A549 (cell line): ENCODE data around the gene ATP5PB. TPM values are rescaled to one million over a fixed set of nuclear protein-coding genes. Genes with fewer than 3 reads are reported as not detected.

Experiments used
- ATAC-seq, 2 experiments: fragments of 200-7000 bp in 1 of 2; fragments of >200 bp in 1 of 2; cut with Nextera tagmentation in 1 of 2; cut with Tn5 transposase in 1 of 2; 3 replicates each; pipeline versions ENCODE4 v1.8.0 to v1.9.1; 2018 to 2020; ENCODE audit warnings: mild to moderate bottlenecking in 1 of 2, moderate library complexity in 1 of 2
- CTCF ChIA-PET: fragments of 300-600 bp; sonication (Branson Sonifier 250); formaldehyde crosslinking; extraction: SDS; loops from one replicate; lab custom pipeline; 2021; ENCODE audit warnings: antibody characterized with exemption, inconsistent platforms; lab: Yijun Ruan, JAX
- POLR2A ChIA-PET: fragments of 350-600 bp; formaldehyde crosslinking; extraction: SDS; loops from one replicate; lab custom pipeline; 2021; ENCODE audit warnings: antibody characterized with exemption, inconsistent platforms; lab: Yijun Ruan, JAX
- DNase-seq, 2 experiments: peaks; one replicate each; pipeline versions ENCODE4 v3.0.0 to v3.0.0-alpha.2; 2011 to 2016; ENCODE audit warnings: low read depth in 1 of 2, low spot score in 1 of 2
- FAIRE-seq: peaks from 2 replicates; lab custom pipeline; 2011; peaks lifted over from hg19 to GRCh38; lab: Jason Lieb, UNC
- H3K27ac ChIP-seq, 2 experiments: fragments of >200 bp; sonication (Bioruptor Twin); formaldehyde crosslinking; 3 replicates each; pipeline ENCODE4 v1.5.1; 2016 to 2017
- H3K4me1 ChIP-seq: fragments of >200 bp; sonication (Bioruptor Twin); formaldehyde crosslinking; 3 replicates; pipeline ENCODE4 v1.6.1; 2016
- H3K4me2 ChIP-seq: fragments of >200 bp; sonication (Bioruptor Twin); formaldehyde crosslinking; 3 replicates; pipeline ENCODE4 v1.6.1; 2016
- H3K4me3 ChIP-seq: fragments of >200 bp; sonication (Bioruptor Twin); formaldehyde crosslinking; 3 replicates; pipeline ENCODE4 v1.5.1; 2016
- H3K9me3 ChIP-seq: fragments of >200 bp; sonication (Bioruptor Twin); formaldehyde crosslinking; 3 replicates; pipeline ENCODE4 v1.6.1; 2016
- CBX2 ChIP-seq: fragments of 200-600 bp; sonication (generic); IDR thresholded peaks from 2 replicates; pipeline ENCODE4 v1.6.1; 2016; ENCODE audit warnings: low read depth, mild to moderate bottlenecking, borderline replicate concordance
- CHD2 ChIP-seq: fragments of 150-350 bp; IDR thresholded peaks from 2 replicates; pipeline ENCODE4 v1.6.1; 2014; ENCODE audit warnings: low read length; ENCODE audit not compliant: partially characterized antibody
- ELK1 ChIP-seq: fragments of 150-350 bp; IDR thresholded peaks from 2 replicates; pipeline ENCODE4 v1.6.1; 2014; ENCODE audit warnings: low read depth, mild to moderate bottlenecking, low read length
- EP300 ChIP-seq, 2 experiments: fragments of >200 bp; sonication (Bioruptor Twin); formaldehyde crosslinking; IDR thresholded peaks; 2 replicates in 1 of 2; 3 replicates in 1 of 2; pipeline ENCODE4 v1.6.1; 2016 to 2017
- FOSB ChIP-seq: fragments of 250-450 bp; sonication (Bioruptor Pico); IDR thresholded peaks from 2 replicates; pipeline ENCODE4 v1.5.0; 2020; ENCODE audit warnings: mild to moderate bottlenecking, moderate library complexity
- FOSL2 ChIP-seq, 2 experiments: fragments of 450-650 bp in 1 of 2; fragments of >200 bp in 1 of 2; sonication (Bioruptor Twin) in 1 of 2; formaldehyde crosslinking; IDR thresholded peaks; 2 replicates each; pipeline versions ENCODE4 v1.5.0 to v1.6.1; 2016 to 2020; ENCODE audit warnings: mild to moderate bottlenecking in 1 of 2, moderate library complexity in 1 of 2
- HDAC2 ChIP-seq: fragments of 200-600 bp; sonication (generic); IDR thresholded peaks from 2 replicates; pipeline ENCODE4 v1.6.1; 2016
- HES2 ChIP-seq: fragments of >200 bp; sonication (Bioruptor Twin); formaldehyde crosslinking; IDR thresholded peaks from 2 replicates; pipeline ENCODE4 v1.6.1; 2016
- HMGXB4 ChIP-seq: fragments of 250-450 bp; sonication (Bioruptor Pico); IDR thresholded peaks from 2 replicates; pipeline ENCODE4 v1.5.0; 2021; ENCODE audit warnings: mild to moderate bottlenecking, moderate library complexity, borderline replicate concordance
- JUNB ChIP-seq: fragments of >200 bp; sonication (Bioruptor Twin); formaldehyde crosslinking; IDR thresholded peaks from 2 replicates; pipeline ENCODE4 v1.6.1; 2016
- MAFK ChIP-seq: fragments of 450-650 bp; IDR thresholded peaks from 2 replicates; pipeline ENCODE4 v1.6.1; 2014; ENCODE audit not compliant: partially characterized antibody
- MYC ChIP-seq: IDR thresholded peaks from 2 replicates; pipeline ENCODE4 v1.6.1; 2012; ENCODE audit warnings: mild to moderate bottlenecking, inconsistent platforms, low read length, improper control_type of control experiment, borderline replicate concordance
- NR3C1 ChIP-seq: fragments of >200 bp; sonication (Bioruptor Twin); formaldehyde crosslinking; IDR thresholded peaks from 3 replicates; pipeline ENCODE4 v1.6.1; 2017
- PHF8 ChIP-seq: fragments of 200-600 bp; sonication (generic); IDR thresholded peaks from 2 replicates; pipeline ENCODE4 v1.6.1; 2016; ENCODE audit warnings: low read depth, mild to moderate bottlenecking, antibody characterized with exemption, moderate library complexity, borderline replicate concordance
- POLR2A ChIP-seq: IDR thresholded peaks from 2 replicates; pipeline ENCODE4 v1.6.1; 2012; ENCODE audit warnings: mild to moderate bottlenecking, low read length
- RAD21 ChIP-seq, 2 experiments: fragments of >200 bp in 1 of 2; sonication (Bioruptor Twin) in 1 of 2; formaldehyde crosslinking in 1 of 2; IDR thresholded peaks in 1 of 2; conservative IDR thresholded peaks in 1 of 2; 2 replicates in 1 of 2; 3 replicates in 1 of 2; pipeline ENCODE4 v1.6.1; 2012 to 2018; ENCODE audit warnings: inconsistent platforms in 1 of 2
- RARB ChIP-seq: fragments of 250-450 bp; sonication (Bioruptor Pico); IDR thresholded peaks from 2 replicates; pipeline ENCODE4 v1.8.0; 2021; ENCODE audit warnings: mild to moderate bottlenecking, moderate library complexity
- RFX5 ChIP-seq: fragments of 450-650 bp; IDR thresholded peaks from 2 replicates; pipeline ENCODE4 v1.7.1; 2014; ENCODE audit warnings: antibody characterized with exemption, mild to moderate bottlenecking, moderate library complexity
- SMC3 ChIP-seq: fragments of >200 bp; sonication (Bioruptor Twin); formaldehyde crosslinking; IDR thresholded peaks from 3 replicates; pipeline ENCODE4 v1.6.1; 2018; ENCODE audit warnings: inconsistent platforms
- ZC3H11A ChIP-seq: fragments of 450-650 bp; IDR thresholded peaks from 2 replicates; pipeline ENCODE4 v1.6.1; 2014; ENCODE audit warnings: antibody characterized with exemption, mild to moderate bottlenecking
- ZSCAN20 ChIP-seq: fragments of 250-450 bp; sonication (Bioruptor Pico); IDR thresholded peaks from 2 replicates; pipeline ENCODE4 v1.8.0; 2022; ENCODE audit warnings: mild to moderate bottlenecking, moderate library complexity
- WGBS: methylation state at CpG from one replicate; pipeline ENCODE4 v1.1.6; 2017; ENCODE audit errors: missing lambda C conversion rate; 5-methylcytosine and 5-hydroxymethylcytosine counted together
- polyA plus RNA-seq, 4 experiments: library from polyadenylated mRNA; depleted of rRNA in 3 of 4; stranded (reverse); fragments of >200 nt; fragmentation: RNase III in 1 of 4; extraction: RNeasy Plus Mini Kit Qiagen cat#74134 plus additional on column Dnase treatment in 1 of 4; gene quantifications; 2 replicates in 3 of 4; 3 replicates in 1 of 4; pipeline ENCODE4 v1.2.3, GENCODE V29; 2011 to 2017
- TF ChIP-seq, protein P1 (sequence below): IDR thresholded peaks from 2 replicates; pipeline ENCODE4 v1.6.1; 2012
- TF ChIP-seq, protein P2 (sequence below): fragments of 450-650 bp; IDR thresholded peaks from 2 replicates; pipeline ENCODE4 v1.6.1; 2014; ENCODE audit warnings: antibody characterized with exemption
- TF ChIP-seq, protein P3 (sequence below): fragments of 200-600 bp; sonication (generic); IDR thresholded peaks from 2 replicates; pipeline ENCODE4 v1.6.1; 2016; ENCODE audit warnings: antibody characterized with exemption, mild to moderate bottlenecking, moderate library complexity

Gene ATP5PB
- polyA plus RNA-seq, 2 of the 4 experiments (the other 2 are of a cell fraction), result 275 to 300 TPM

- no peak for TF ChIP-seq NR3C1
- TF ChIP-seq, all 56 proteins: peak for 0
These were observed 33.8 kb upstream of the ATP5PB start (continued) for GRCh38 chr1:111415461-111415860.

DNA sequence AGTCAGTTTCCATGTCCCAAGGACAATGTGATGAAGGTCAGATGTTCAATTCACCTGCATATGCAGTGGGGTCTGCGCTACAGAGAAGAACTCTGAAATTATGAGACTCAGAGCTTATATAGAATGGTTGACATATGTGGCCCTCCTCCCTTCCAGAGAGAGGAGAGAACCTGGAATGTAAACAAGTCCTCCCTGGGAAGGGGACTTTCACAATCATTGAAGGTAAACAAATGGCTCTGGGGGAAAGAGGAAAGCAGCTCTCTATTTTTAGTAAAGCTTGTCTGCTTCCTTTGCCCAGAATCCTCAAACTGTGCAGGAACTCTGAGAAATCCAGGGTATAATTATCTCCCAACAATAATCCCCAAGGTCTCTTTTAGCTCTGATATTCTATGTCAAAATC is 31.5 kb upstream of the ATP5PB start:
- FAIRE-seq (no peak), DNase-seq (peak in 1 of 2 experiments; percentile 11), ATAC-seq (no peak)
- 0 out of 3 replicates have a peak overlapping the region, but pooled peaks have one; percentile 21 for H3K4me2 ChIP-seq
- no peak overlapping the region for H3K4me3 ChIP-seq
- WGBS, result 92% methylated on average over 1 of the region's 1 CpG
- H3K4me1 ChIP-seq, result peaks cover 12% of the 10 kb centered on the region; the same call in 1 of the 3 replicates
- no peak overlapping the region for H3K27ac ChIP-seq
- ChIA-PET CTCF (interaction anchor here (1.2 to 1.7 kb wide), 2 partner anchors 9 to 18 kb away, joined by 4 to 7 read pairs; no protein-coding TSS in a partner anchor), POLR2A (no interaction called here)
- TF ChIP-seq FOSB (CRISPR knock-in tag) (no peak), PHF8 (no peak), MAFK (no peak), HES2 (no peak), HMGXB4 (no peak), HDAC2 (no peak), RARB (no peak), CHD2 (no peak), JUNB (no peak), ZSCAN20 (no peak), RFX5 (no peak), SMC3 (no peak)
- TF ChIP-seq, protein P1, sequence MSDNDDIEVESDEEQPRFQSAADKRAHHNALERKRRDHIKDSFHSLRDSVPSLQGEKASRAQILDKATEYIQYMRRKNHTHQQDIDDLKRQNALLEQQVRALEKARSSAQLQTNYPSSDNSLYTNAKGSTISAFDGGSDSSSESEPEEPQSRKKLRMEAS, result no peak
- H3K9me3 ChIP-seq, result no peaks in the 10 kb centered on the region

GRCh38 chr1:111419037-111419436 is 30.2 kb upstream of the ATP5PB start:
- ATAC-seq, result no peak
- no peak overlapping the region for H3K4me3 ChIP-seq
- peaks cover 19% of the 10 kb centered on the region; the same call in 2 of the 3 replicates for H3K4me1 ChIP-seq
- no peak overlapping the region for H3K4me2 ChIP-seq
- no peak overlapping the region for H3K27ac ChIP-seq
- no peaks in the 10 kb centered on the region for H3K9me3 ChIP-seq
- no peak for FAIRE-seq
- WGBS, result 82% methylated on average over 1 of the region's 1 CpG
- POLR2A ChIA-PET, result no interaction called here
- TF ChIP-seq RAD21 (conservative IDR thresholded peaks at IDR 0.05 in 1 of 2, IDR thresholded peaks at IDR 0.05 in 1 of 2), result no peak
- no peak for TF ChIP-seq EP300 (IDR thresholded peaks at IDR 0.05)
- TF ChIP-seq ELK1, result no peak
- TF ChIP-seq POLR2A, result no peak
- TF ChIP-seq, protein P2, sequence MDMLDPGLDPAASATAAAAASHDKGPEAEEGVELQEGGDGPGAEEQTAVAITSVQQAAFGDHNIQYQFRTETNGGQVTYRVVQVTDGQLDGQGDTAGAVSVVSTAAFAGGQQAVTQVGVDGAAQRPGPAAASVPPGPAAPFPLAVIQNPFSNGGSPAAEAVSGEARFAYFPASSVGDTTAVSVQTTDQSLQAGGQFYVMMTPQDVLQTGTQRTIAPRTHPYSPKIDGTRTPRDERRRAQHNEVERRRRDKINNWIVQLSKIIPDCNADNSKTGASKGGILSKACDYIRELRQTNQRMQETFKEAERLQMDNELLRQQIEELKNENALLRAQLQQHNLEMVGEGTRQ, result no peak
- TF ChIP-seq FOSL2 (IDR thresholded peaks at IDR 0.05), result no peak
- no peak for TF ChIP-seq FOSL2 (CRISPR knock-in tag; IDR thresholded peaks at IDR 0.05)
- no peak for TF ChIP-seq CBX2
- TF ChIP-seq ZC3H11A, result no peak
- TF ChIP-seq MYC, result no peak
- TF ChIP-seq, protein P3, sequence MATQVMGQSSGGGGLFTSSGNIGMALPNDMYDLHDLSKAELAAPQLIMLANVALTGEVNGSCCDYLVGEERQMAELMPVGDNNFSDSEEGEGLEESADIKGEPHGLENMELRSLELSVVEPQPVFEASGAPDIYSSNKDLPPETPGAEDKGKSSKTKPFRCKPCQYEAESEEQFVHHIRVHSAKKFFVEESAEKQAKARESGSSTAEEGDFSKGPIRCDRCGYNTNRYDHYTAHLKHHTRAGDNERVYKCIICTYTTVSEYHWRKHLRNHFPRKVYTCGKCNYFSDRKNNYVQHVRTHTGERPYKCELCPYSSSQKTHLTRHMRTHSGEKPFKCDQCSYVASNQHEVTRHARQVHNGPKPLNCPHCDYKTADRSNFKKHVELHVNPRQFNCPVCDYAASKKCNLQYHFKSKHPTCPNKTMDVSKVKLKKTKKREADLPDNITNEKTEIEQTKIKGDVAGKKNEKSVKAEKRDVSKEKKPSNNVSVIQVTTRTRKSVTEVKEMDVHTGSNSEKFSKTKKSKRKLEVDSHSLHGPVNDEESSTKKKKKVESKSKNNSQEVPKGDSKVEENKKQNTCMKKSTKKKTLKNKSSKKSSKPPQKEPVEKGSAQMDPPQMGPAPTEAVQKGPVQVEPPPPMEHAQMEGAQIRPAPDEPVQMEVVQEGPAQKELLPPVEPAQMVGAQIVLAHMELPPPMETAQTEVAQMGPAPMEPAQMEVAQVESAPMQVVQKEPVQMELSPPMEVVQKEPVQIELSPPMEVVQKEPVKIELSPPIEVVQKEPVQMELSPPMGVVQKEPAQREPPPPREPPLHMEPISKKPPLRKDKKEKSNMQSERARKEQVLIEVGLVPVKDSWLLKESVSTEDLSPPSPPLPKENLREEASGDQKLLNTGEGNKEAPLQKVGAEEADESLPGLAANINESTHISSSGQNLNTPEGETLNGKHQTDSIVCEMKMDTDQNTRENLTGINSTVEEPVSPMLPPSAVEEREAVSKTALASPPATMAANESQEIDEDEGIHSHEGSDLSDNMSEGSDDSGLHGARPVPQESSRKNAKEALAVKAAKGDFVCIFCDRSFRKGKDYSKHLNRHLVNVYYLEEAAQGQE, result no peak
- no peak for TF ChIP-seq PHF8
- TF ChIP-seq, all 56 proteins: peak for 0
- CTCF ChIA-PET, result interaction anchor here (1.2 kb wide), 1 partner anchor 196 kb away, joined by 3 read pairs; no protein-coding TSS in a partner anchor
- no peak for DNase-seq
